Fibroblast of villous mesenchyme (primary cell): Measurements from ENCODE around the gene P2RY14. TPM values are rescaled to one million over a fixed set of nuclear protein-coding genes. Genes with fewer than 3 reads are reported as not detected.
A peak's percentile ranks its signal among the peaks of the same experiment; 100 is the strongest.
"Not testable (repeated sequence)": the region's sequence is repeated elsewhere in the genome, so short reads cannot be mapped to it uniquely, and the experiment has no call there.

Source experiments
- DNase-seq: peaks from one replicate; pipeline ENCODE4 v3.0.0-alpha.2; 2010; ENCODE audit warnings: low read depth
- H3K4me3 ChIP-seq: 2 replicates; pipeline ENCODE4 v1.5.1; 2011; ENCODE audit warnings: low read depth, mild to moderate bottlenecking, low read length
- CTCF ChIP-seq: IDR thresholded peaks from 2 replicates; pipeline ENCODE4 v1.5.1; 2012; ENCODE audit warnings: low read depth, mild to moderate bottlenecking, low read length; ENCODE audit not compliant: insufficient read depth
- total RNA-seq: library from RNA; depleted of rRNA; stranded (reverse); fragments of >200 nt; gene quantifications from 2 replicates; pipeline ENCODE4 v1.2.3, GENCODE V29; 2012

Gene P2RY14
- total RNA-seq, 1 donor, result not detected

GRCh38 chr3:151248772-151249337 lies 29.5 kb downstream of the P2RY14 start:
- no peak for DNase-seq
- H3K4me3 ChIP-seq, result no peak overlapping the region
- no peak for TF ChIP-seq CTCF

GRCh38 chr3:151242006-151242405 lies 36.3 kb downstream of the P2RY14 start:
- not testable (repeated sequence) for DNase-seq, H3K4me3 ChIP-seq

GRCh38 chr3:151236736-151237135 lies 41.6 kb downstream of the P2RY14 start:
- H3K4me3 ChIP-seq, result no peak overlapping the region
- TF ChIP-seq CTCF, result no peak
- no peak for DNase-seq

- peak; percentile 35 for DNase-seq
- TF ChIP-seq CTCF, result no peak
- no peak overlapping the region for H3K4me3 ChIP-seq
Measured at GRCh38 chr3:151236316-151236715, 42.0 kb downstream of the P2RY14 start.

- no peak for TF ChIP-seq CTCF
- DNase-seq, result no peak
- no peak overlapping the region for H3K4me3 ChIP-seq
Measured at GRCh38 chr3:151234825-151235224, 43.5 kb downstream of the P2RY14 start.

- TF ChIP-seq CTCF, result no peak
- no peak for DNase-seq
- no peak overlapping the region for H3K4me3 ChIP-seq
Measured at GRCh38 chr3:151232991-151233390, 45.4 kb downstream of the P2RY14 start.

- DNase-seq, H3K4me3 ChIP-seq: not testable (repeated sequence)
Measured at GRCh38 chr3:151232403-151232802, 45.9 kb downstream of the P2RY14 start.

- H3K4me3 ChIP-seq, result no peak overlapping the region
- no peak for DNase-seq
- TF ChIP-seq CTCF, result no peak
Measured at GRCh38 chr3:151230646-151231045, 47.7 kb downstream of the P2RY14 start.
